Neutrophil (primary cell): Measurements from ENCODE around the gene TNS3.

Experiments used
- H3K27ac ChIP-seq: fragments of 200-600 bp; sonication (generic); 2 replicates; pipeline ENCODE4 v1.5.1; 2016; ENCODE audit warnings: mild to moderate bottlenecking, moderate library complexity
- H3K27me3 ChIP-seq: fragments of 200-600 bp; sonication (generic); 2 replicates; pipeline ENCODE4 v1.6.0; 2016; ENCODE audit warnings: mild to moderate bottlenecking
- H3K36me3 ChIP-seq: fragments of 200-600 bp; sonication (generic); 2 replicates; pipeline ENCODE4 v1.5.1; 2017
- H3K4me1 ChIP-seq, 2 experiments: fragments of 200-600 bp in 1 of 2; sonication (generic) in 1 of 2; 1 replicate in 1 of 2; 2 replicates in 1 of 2; pipeline versions ENCODE4 v1.5.1 to v1.6.1; 2013 to 2016; ENCODE audit warnings: low read depth in 1 of 2, low read length in 1 of 2, mild to moderate bottlenecking in 1 of 2, moderate library complexity in 1 of 2; ENCODE audit not compliant: control insufficient read depth in 1 of 2, insufficient read depth in 1 of 2
- H3K4me3 ChIP-seq, 2 experiments: fragments of 200-600 bp in 1 of 2; sonication (generic) in 1 of 2; 1 replicate in 1 of 2; 2 replicates in 1 of 2; pipeline ENCODE4 v1.5.1; 2013 to 2016; ENCODE audit warnings: low read depth in 1 of 2, low read length in 1 of 2, mild to moderate bottlenecking in 1 of 2, moderate library complexity in 1 of 2
- H3K9me3 ChIP-seq: fragments of 200-600 bp; sonication (generic); 2 replicates; pipeline ENCODE4 v1.5.1; 2016
- CTCF ChIP-seq: fragments of 200-600 bp; sonication (generic); IDR thresholded peaks from 2 replicates; pipeline ENCODE4 v1.5.1; 2016; ENCODE audit warnings: antibody characterized with exemption

The TNS3 gene

GRCh38 chr7:47481541-47482012 lies 100.3 kb downstream of the TNS3 start:
- no peak overlapping the region for H3K27ac ChIP-seq
- no peak for TF ChIP-seq CTCF

GRCh38 chr7:47480576-47481538 lies 101.1 kb downstream of the TNS3 start:
- H3K4me3 ChIP-seq = no peak overlapping the region
- no peak for TF ChIP-seq CTCF
- H3K27me3 ChIP-seq = peaks cover 3% of the 10 kb centered on the region
- H3K27ac ChIP-seq = no peak overlapping the region
- H3K4me1 ChIP-seq = no peaks in the 10 kb centered on the region
- H3K9me3 ChIP-seq = no peaks in the 10 kb centered on the region
- H3K36me3 ChIP-seq = no peaks in the 10 kb centered on the region

More at GRCh38 chr7:47481541-47482012, 100.3 kb downstream of the TNS3 start:
- Histone ChIP-seq H3K27me3 (no peaks in the 10 kb centered on the region), H3K4me3 (no peak overlapping the region), H3K9me3 (no peaks in the 10 kb centered on the region), H3K4me1 (no peaks in the 10 kb centered on the region), H3K36me3 (no peaks in the 10 kb centered on the region)

- Histone ChIP-seq H3K27ac (no peak overlapping the region), H3K4me3 (no peak overlapping the region), H3K4me1 (peaks cover 0 to 5% of the 10 kb centered on the region in 2 experiments), H3K36me3 (no peaks in the 10 kb centered on the region), H3K9me3 (no peaks in the 10 kb centered on the region), H3K27me3 (peaks cover 9% of the 10 kb centered on the region)
- no peak for TF ChIP-seq CTCF
Measured at GRCh38 chr7:47479821-47480575, 101.9 kb downstream of the TNS3 start.

GRCh38 chr7:47478926-47479711 lies 102.8 kb downstream of the TNS3 start:
- H3K36me3 ChIP-seq = no peaks in the 10 kb centered on the region
- H3K4me1 ChIP-seq = peaks cover 0 to 6% of the 10 kb centered on the region in 2 experiments
- peaks cover 9% of the 10 kb centered on the region for H3K27me3 ChIP-seq
- H3K4me3 ChIP-seq = no peak overlapping the region
- no peaks in the 10 kb centered on the region for H3K9me3 ChIP-seq
- no peak for TF ChIP-seq CTCF
- no peak overlapping the region for H3K27ac ChIP-seq

- TF ChIP-seq CTCF = no peak
- Histone ChIP-seq H3K36me3 (no peaks in the 10 kb centered on the region), H3K4me1 (peaks cover 0 to 6% of the 10 kb centered on the region in 2 experiments), H3K27ac (no peak overlapping the region), H3K9me3 (no peaks in the 10 kb centered on the region), H3K27me3 (peaks cover 9% of the 10 kb centered on the region), H3K4me3 (no peak overlapping the region)
Measured at GRCh38 chr7:47478017-47478344, 103.9 kb downstream of the TNS3 start.
